IMR-90 (cell line): ENCODE results near the gene TP63. TPM values are rescaled to one million over a fixed set of nuclear protein-coding genes. Genes with fewer than 3 reads are reported as not detected.

Experiments
- ATAC-seq: fragments of 200-7000 bp; cut with Tn5 transposase; 2 replicates; pipeline ENCODE4 v1.9.1; 2020; ENCODE audit warnings: low read depth, mild to moderate bottlenecking, moderate library complexity
- BruUV-seq: library from RNA; stranded (reverse); fragments of 400-500 nt; replicated peaks from 2 replicates; lab custom pipeline; 2021; lab: Mats Ljungman, UMichigan
- CTCF ChIA-PET: fragments of 300-600 bp; formaldehyde crosslinking; extraction: SDS; loops from one replicate; lab custom pipeline; 2021; ENCODE audit warnings: antibody characterized with exemption; lab: Yijun Ruan, JAX
- POLR2A ChIA-PET: fragments of 300-600 bp; sonication (Branson Sonifier 250); formaldehyde crosslinking; loops from one replicate; lab custom pipeline; 2022; ENCODE audit warnings: antibody characterized with exemption; ENCODE audit not compliant: unreplicated experiment; lab: Charles Lee
- DNase-seq: peaks from one replicate; pipeline ENCODE4 v3.0.0; 2013
- H2AFZ ChIP-seq: replicated peaks from 2 replicates; pipeline ENCODE3; 2013; ENCODE audit warnings: low read length, mild to moderate bottlenecking; ENCODE audit not compliant: poor library complexity
- H2AK5ac ChIP-seq: 2 replicates; pipeline ENCODE4 v1.6.1; 2013; ENCODE audit warnings: low read depth, low read length, inconsistent platforms
- H2AK9ac ChIP-seq: replicated peaks from 2 replicates; pipeline ENCODE3; 2013; ENCODE audit warnings: mild to moderate bottlenecking, low read depth, low read length, moderate library complexity; ENCODE audit not compliant: poor library complexity
- H2BK120ac ChIP-seq: 2 replicates; pipeline ENCODE4 v1.6.1; 2013; ENCODE audit warnings: low read depth, low read length, inconsistent platforms
- H2BK15ac ChIP-seq: 3 replicates; pipeline ENCODE4 v1.6.1; 2013; ENCODE audit warnings: low read depth, low read length, inconsistent platforms
- H2BK20ac ChIP-seq: 2 replicates; pipeline ENCODE4 v1.6.1; 2013; ENCODE audit warnings: low read depth, mild to moderate bottlenecking, inconsistent platforms, low read length, moderate library complexity
- H2BK5ac ChIP-seq: 2 replicates; pipeline ENCODE4 v1.6.1; 2013; ENCODE audit warnings: mild to moderate bottlenecking, low read depth, low read length, inconsistent platforms; ENCODE audit not compliant: poor library complexity, severe bottlenecking
- H3K14ac ChIP-seq: replicated peaks from 2 replicates; pipeline ENCODE4 v1.6.1; 2013; ENCODE audit warnings: low read depth, low read length, inconsistent platforms
- H3K18ac ChIP-seq: 2 replicates; pipeline ENCODE4 v1.6.1; 2013; ENCODE audit warnings: low read depth, low read length, control low read depth
- H3K23ac ChIP-seq: 2 replicates; pipeline ENCODE4 v1.6.1; 2013; ENCODE audit warnings: low read depth, low read length, inconsistent platforms
- H3K27ac ChIP-seq: 2 replicates; pipeline ENCODE4 v1.5.1; 2013; ENCODE audit warnings: mild to moderate bottlenecking, control low read depth, low read length; ENCODE audit not compliant: insufficient read depth
- H3K27me3 ChIP-seq: 2 replicates; pipeline ENCODE4 v1.6.1; 2013; ENCODE audit warnings: low read length; ENCODE audit not compliant: control insufficient read depth, insufficient read depth
- H3K36me3 ChIP-seq: 2 replicates; pipeline ENCODE4 v1.6.1; 2013; ENCODE audit warnings: low read length, mixed read lengths; ENCODE audit not compliant: control insufficient read depth, insufficient read depth
- H3K4ac ChIP-seq: 2 replicates; pipeline ENCODE4 v1.6.1; 2013; ENCODE audit warnings: low read depth, low read length, inconsistent platforms
- H3K4me1 ChIP-seq: 2 replicates; pipeline ENCODE4 v1.6.1; 2013; ENCODE audit warnings: low read length, mixed read lengths; ENCODE audit not compliant: control insufficient read depth, insufficient read depth
- H3K4me2 ChIP-seq: 2 replicates; pipeline ENCODE4 v1.6.1; 2013; ENCODE audit warnings: low read depth, mild to moderate bottlenecking, control low read depth, low read length, moderate library complexity
- H3K4me3 ChIP-seq: 2 replicates; pipeline ENCODE4 v1.5.1; 2013; ENCODE audit warnings: low read depth, mild to moderate bottlenecking, control low read depth, low read length, moderate library complexity; ENCODE audit not compliant: insufficient read depth
- H3K56ac ChIP-seq: 2 replicates; pipeline ENCODE4 v1.6.1; 2013; ENCODE audit warnings: low read length, inconsistent platforms; ENCODE audit not compliant: insufficient read depth; ENCODE audit errors: extremely low read depth
- H3K79me1 ChIP-seq, 2 experiments: 2 replicates each; pipeline ENCODE4 v1.6.1; 2013; ENCODE audit warnings: low read length in 2 of 2, inconsistent platforms in 1 of 2, low read depth in 1 of 2
- H3K9ac ChIP-seq: 2 replicates; pipeline ENCODE4 v1.6.1; 2013; ENCODE audit warnings: low read depth, low read length, control low read depth
- H3K9me1 ChIP-seq: 2 replicates; pipeline ENCODE4 v1.6.1; 2013; ENCODE audit warnings: low read length, inconsistent platforms; ENCODE audit not compliant: insufficient read depth
- H3K9me3 ChIP-seq: 2 replicates; pipeline ENCODE4 v1.6.1; 2013; ENCODE audit warnings: low read length; ENCODE audit not compliant: control insufficient read depth, insufficient read depth
- H4K20me1 ChIP-seq: 2 replicates; pipeline ENCODE4 v1.6.1; 2013; ENCODE audit warnings: low read length, inconsistent platforms; ENCODE audit not compliant: insufficient read depth
- H4K5ac ChIP-seq: 2 replicates; pipeline ENCODE4 v1.6.1; 2013; ENCODE audit warnings: mild to moderate bottlenecking, low read depth, low read length, control low read depth
- H4K8ac ChIP-seq, 2 experiments: 2 replicates each; pipeline ENCODE4 v1.6.1; 2013; ENCODE audit warnings: low read depth in 2 of 2, low read length in 2 of 2, control low read depth in 1 of 2, inconsistent platforms in 1 of 2
- H4K91ac ChIP-seq: 2 replicates; pipeline ENCODE4 v1.6.1; 2013; ENCODE audit warnings: low read depth, low read length, inconsistent platforms; ENCODE audit not compliant: insufficient read depth
- BHLHE40 ChIP-seq: fragments of 150-350 bp; IDR thresholded peaks from 2 replicates; pipeline ENCODE4 v1.6.1; 2016; ENCODE audit warnings: mild to moderate bottlenecking, low read depth, low read length
- CEBPB ChIP-seq: IDR thresholded peaks from 2 replicates; pipeline ENCODE4 v1.6.1; 2012; ENCODE audit warnings: low read depth, low read length, improper control_type of control experiment
- CHD1 ChIP-seq: IDR thresholded peaks from 2 replicates; pipeline ENCODE4 v1.6.1; 2012; ENCODE audit warnings: low read depth, low read length, improper control_type of control experiment
- FOS ChIP-seq: fragments of 150-350 bp; IDR thresholded peaks from 2 replicates; pipeline ENCODE4 v1.6.1; 2016; ENCODE audit warnings: low read depth, low read length
- MAFK ChIP-seq: IDR thresholded peaks from 2 replicates; pipeline ENCODE4 v1.6.1; 2012; ENCODE audit warnings: low read depth, low read length, improper control_type of control experiment
- MAZ ChIP-seq: IDR thresholded peaks from 2 replicates; pipeline ENCODE4 v1.6.1; 2012; ENCODE audit warnings: low read depth, mild to moderate bottlenecking, low read length, improper control_type of control experiment, moderate library complexity, borderline replicate concordance
- MXI1 ChIP-seq: IDR thresholded peaks from 2 replicates; pipeline ENCODE4 v1.6.1; 2012; ENCODE audit warnings: low read depth, mild to moderate bottlenecking, low read length, moderate library complexity, borderline replicate concordance
- NFE2L2 ChIP-seq: fragments of 150-350 bp; IDR thresholded peaks from 2 replicates; pipeline ENCODE4 v1.6.1; 2016; ENCODE audit warnings: low read depth, mild to moderate bottlenecking, low read length
- POLR2A ChIP-seq: IDR thresholded peaks from 2 replicates; pipeline ENCODE4 v1.6.1; 2012; ENCODE audit warnings: mild to moderate bottlenecking, low read depth, low read length
- RAD21 ChIP-seq: IDR thresholded peaks from 2 replicates; pipeline ENCODE4 v1.6.1; 2012; ENCODE audit warnings: low read length, improper control_type of control experiment
- RCOR1 ChIP-seq: IDR thresholded peaks from 2 replicates; pipeline ENCODE4 v1.6.1; 2012; ENCODE audit warnings: mild to moderate bottlenecking, low read length, improper control_type of control experiment; ENCODE audit not compliant: insufficient replicate concordance
- RFX5 ChIP-seq: IDR thresholded peaks from 2 replicates; pipeline ENCODE4 v1.8.0; 2012; ENCODE audit warnings: low read depth, mild to moderate bottlenecking, low read length, moderate library complexity
- SMC3 ChIP-seq: fragments of 150-350 bp; IDR thresholded peaks from 2 replicates; pipeline ENCODE4 v1.6.1; 2016; ENCODE audit warnings: low read depth, mild to moderate bottlenecking, antibody characterized with exemption, low read length, moderate library complexity
- WGBS, 2 experiments: methylation state at CpG; one replicate each; pipeline versions ENCODE4 v1.1.5 to v1.1.7; 2013; ENCODE audit warnings: missing lambda C conversion rate in 2 of 2; ENCODE audit not compliant: insufficient read length in 1 of 2; ENCODE audit errors: extremely low coverage in 2 of 2; 5-methylcytosine and 5-hydroxymethylcytosine counted together
- dilution Hi-C: fragments of 300-500 bp; cut with HindIII; formaldehyde crosslinking; loops from one replicate; pipeline ENCODE4 v1.14.3; 2018; ENCODE audit warnings: low sequenced_read_pairs; ENCODE audit not compliant: unreplicated experiment
- in situ Hi-C: fragments of 300-500 bp; cut with MboI; formaldehyde crosslinking; loops from 3 replicates; pipeline ENCODE4 v1.14.3; 2019; ENCODE audit warnings: low sequenced_read_pairs, inconsistent platforms, mixed read lengths
- intact Hi-C: fragments of 100-400 bp; cut with micrococcal nuclease; formaldehyde crosslinking; loops from 2 replicates; pipeline ENCODE4 v1.10.0; 2022
- polyA plus RNA-seq, 3 experiments: library from polyadenylated mRNA; depleted of rRNA; stranded (reverse); fragments of >200 nt; gene quantifications; 2 replicates each; pipeline ENCODE4 v1.2.3, GENCODE V29; 2012; ENCODE audit warnings: low replicate concordance in 1 of 3
- total RNA-seq: library from RNA; depleted of rRNA; stranded (reverse); fragments of >200 nt; gene quantifications from 2 replicates; pipeline ENCODE4 v1.2.3, GENCODE V29; 2012
- TF ChIP-seq, protein P1 (sequence below): fragments of 150-350 bp; IDR thresholded peaks from 2 replicates; pipeline ENCODE4 v1.6.1; 2017; ENCODE audit warnings: mild to moderate bottlenecking, antibody characterized with exemption, low read length, low read depth
- TF ChIP-seq, protein P2 (sequence below): fragments of 150-350 bp; IDR thresholded peaks from 2 replicates; pipeline ENCODE4 v1.6.1; 2016; ENCODE audit warnings: low read depth, mild to moderate bottlenecking, low read length, moderate library complexity, borderline replicate concordance
- TF ChIP-seq, protein P3 (sequence below): conservative IDR thresholded peaks from 2 replicates; pipeline ENCODE4 v1.5.1; 2012; ENCODE audit warnings: mild to moderate bottlenecking, low read depth, low read length, improper control_type of control experiment

The TP63 gene
- total and polyA plus RNA-seq, 2 of the 4 experiments (the other 2 are of a cell fraction), result not detected

DNA sequence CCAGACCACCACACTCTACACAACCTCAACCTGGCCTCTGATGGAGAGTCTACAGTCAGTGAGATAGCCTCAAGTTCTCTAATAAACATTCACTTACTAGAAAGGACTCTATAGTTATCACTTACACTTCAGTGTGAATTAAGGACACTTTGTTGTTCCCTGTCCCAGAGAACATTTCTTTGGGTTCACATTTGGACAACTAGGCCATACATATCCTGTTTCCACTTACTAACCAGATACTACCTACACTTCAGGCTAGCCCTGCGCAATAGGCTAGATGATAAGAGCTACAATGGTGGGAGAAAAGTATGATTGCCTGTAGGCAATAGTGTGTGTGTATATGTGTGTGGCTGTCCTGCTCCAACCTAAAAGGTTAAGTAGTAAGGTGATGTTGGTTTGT, 72.7 kb downstream of the TP63 start:
- Histone ChIP-seq H3K56ac (no peak overlapping the region), H2AK9ac (no peak overlapping the region), H2AFZ (no peak overlapping the region), H3K9ac (no peak overlapping the region), H3K23ac (no peak overlapping the region), H2BK15ac (no peak overlapping the region), H4K91ac (no peak overlapping the region), H3K18ac (no peak overlapping the region), H3K9me3 (no peaks in the 10 kb centered on the region), H3K36me3 (no peaks in the 10 kb centered on the region), H2BK120ac (no peak overlapping the region), H3K4me3 (no peak overlapping the region), H3K27me3 (no peaks in the 10 kb centered on the region), H3K4ac (no peak overlapping the region), H3K4me1 (no peaks in the 10 kb centered on the region), H3K9me1 (no peaks in the 10 kb centered on the region), H2BK5ac (no peak overlapping the region), H3K14ac (no peak overlapping the region), H4K5ac (no peak overlapping the region), H3K27ac (no peak overlapping the region), H3K4me2 (no peak overlapping the region), H2BK20ac (no peak overlapping the region), H4K8ac (no peak overlapping the region), H2AK5ac (no peak overlapping the region), H4K20me1 (no peaks in the 10 kb centered on the region), H3K79me1 (no peaks in the 10 kb centered on the region)
- in situ Hi-C loops (no loop called here), dilution Hi-C loops (no loop called here), intact Hi-C loops (no loop called here)
- DNase-seq, result no peak
- ATAC-seq, result no peak
- BruUV-seq, result no TSS peak
- CTCF ChIA-PET, result no interaction called here
- POLR2A ChIA-PET, result no interaction called here
- WGBS, 2 experiments, result no CpG with 5 or more reads among the region's 1 CpG
- TF ChIP-seq RAD21 (no peak), NFE2L2 (no peak), MAFK (no peak), FOS (no peak), RFX5 (no peak), CEBPB (no peak), CHD1 (no peak), RCOR1 (no peak), MAZ (no peak), BHLHE40 (no peak), POLR2A (no peak), MXI1 (no peak), SMC3 (no peak)
- TF ChIP-seq, protein P1, sequence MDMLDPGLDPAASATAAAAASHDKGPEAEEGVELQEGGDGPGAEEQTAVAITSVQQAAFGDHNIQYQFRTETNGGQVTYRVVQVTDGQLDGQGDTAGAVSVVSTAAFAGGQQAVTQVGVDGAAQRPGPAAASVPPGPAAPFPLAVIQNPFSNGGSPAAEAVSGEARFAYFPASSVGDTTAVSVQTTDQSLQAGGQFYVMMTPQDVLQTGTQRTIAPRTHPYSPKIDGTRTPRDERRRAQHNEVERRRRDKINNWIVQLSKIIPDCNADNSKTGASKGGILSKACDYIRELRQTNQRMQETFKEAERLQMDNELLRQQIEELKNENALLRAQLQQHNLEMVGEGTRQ, result no peak
- TF ChIP-seq, protein P2, sequence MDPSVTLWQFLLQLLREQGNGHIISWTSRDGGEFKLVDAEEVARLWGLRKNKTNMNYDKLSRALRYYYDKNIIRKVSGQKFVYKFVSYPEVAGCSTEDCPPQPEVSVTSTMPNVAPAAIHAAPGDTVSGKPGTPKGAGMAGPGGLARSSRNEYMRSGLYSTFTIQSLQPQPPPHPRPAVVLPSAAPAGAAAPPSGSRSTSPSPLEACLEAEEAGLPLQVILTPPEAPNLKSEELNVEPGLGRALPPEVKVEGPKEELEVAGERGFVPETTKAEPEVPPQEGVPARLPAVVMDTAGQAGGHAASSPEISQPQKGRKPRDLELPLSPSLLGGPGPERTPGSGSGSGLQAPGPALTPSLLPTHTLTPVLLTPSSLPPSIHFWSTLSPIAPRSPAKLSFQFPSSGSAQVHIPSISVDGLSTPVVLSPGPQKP, result no peak
- TF ChIP-seq, protein P3, sequence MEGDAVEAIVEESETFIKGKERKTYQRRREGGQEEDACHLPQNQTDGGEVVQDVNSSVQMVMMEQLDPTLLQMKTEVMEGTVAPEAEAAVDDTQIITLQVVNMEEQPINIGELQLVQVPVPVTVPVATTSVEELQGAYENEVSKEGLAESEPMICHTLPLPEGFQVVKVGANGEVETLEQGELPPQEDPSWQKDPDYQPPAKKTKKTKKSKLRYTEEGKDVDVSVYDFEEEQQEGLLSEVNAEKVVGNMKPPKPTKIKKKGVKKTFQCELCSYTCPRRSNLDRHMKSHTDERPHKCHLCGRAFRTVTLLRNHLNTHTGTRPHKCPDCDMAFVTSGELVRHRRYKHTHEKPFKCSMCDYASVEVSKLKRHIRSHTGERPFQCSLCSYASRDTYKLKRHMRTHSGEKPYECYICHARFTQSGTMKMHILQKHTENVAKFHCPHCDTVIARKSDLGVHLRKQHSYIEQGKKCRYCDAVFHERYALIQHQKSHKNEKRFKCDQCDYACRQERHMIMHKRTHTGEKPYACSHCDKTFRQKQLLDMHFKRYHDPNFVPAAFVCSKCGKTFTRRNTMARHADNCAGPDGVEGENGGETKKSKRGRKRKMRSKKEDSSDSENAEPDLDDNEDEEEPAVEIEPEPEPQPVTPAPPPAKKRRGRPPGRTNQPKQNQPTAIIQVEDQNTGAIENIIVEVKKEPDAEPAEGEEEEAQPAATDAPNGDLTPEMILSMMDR, result no peak
